Fibroblast of lung (primary cell): ENCODE data around the gene SEPTIN14. TPM values are rescaled to one million over a fixed set of nuclear protein-coding genes. Genes with fewer than 3 reads are reported as not detected.
"Not testable (repeated sequence)": the region's sequence is repeated elsewhere in the genome, so short reads cannot be mapped to it uniquely, and the experiment has no call there.

Experiments
- DNase-seq, 2 donors: peaks; one replicate each; pipeline versions ENCODE4 v3.0.0 to v3.0.0-alpha.2; 2010; ENCODE audit warnings: low read depth in 2 of 2
- H2AFZ ChIP-seq: 2 replicates; pipeline ENCODE4 v1.5.1; 2012; ENCODE audit warnings: low read length, control low read depth, inconsistent platforms
- H3K27ac ChIP-seq: 2 replicates; pipeline ENCODE4 v1.5.1; 2011; ENCODE audit warnings: low read length, control low read depth; ENCODE audit not compliant: insufficient read depth
- H3K27me3 ChIP-seq: 2 replicates; pipeline ENCODE4 v1.5.1; 2011; ENCODE audit warnings: mild to moderate bottlenecking, low read length; ENCODE audit not compliant: control insufficient read depth, insufficient read depth
- H3K36me3 ChIP-seq: 2 replicates; pipeline ENCODE4 v1.5.1; 2011; ENCODE audit warnings: low read length; ENCODE audit not compliant: control insufficient read depth, insufficient read depth
- H3K4me1 ChIP-seq: 2 replicates; pipeline ENCODE4 v1.5.1; 2011; ENCODE audit warnings: low read length; ENCODE audit not compliant: control insufficient read depth, insufficient read depth; ENCODE audit errors: extremely low read depth
- H3K4me2 ChIP-seq: 2 replicates; pipeline ENCODE4 v1.5.1; 2011; ENCODE audit warnings: low read length, control low read depth; ENCODE audit not compliant: insufficient read depth; ENCODE audit errors: extremely low read depth
- H3K4me3 ChIP-seq, 4 experiments: fragments of 200-600 bp in 1 of 4; sonication (generic) in 1 of 4; replicated peaks in 1 of 4; 2 replicates each; pipeline ENCODE4 v1.5.1; 2011 to 2016; ENCODE audit warnings: low read length in 4 of 4, low read depth in 3 of 4, mild to moderate bottlenecking in 3 of 4, control low read depth in 2 of 4, inconsistent platforms in 1 of 4, mixed read lengths in 1 of 4; ENCODE audit not compliant: insufficient read depth in 1 of 4; ENCODE audit errors: control extremely low read depth in 1 of 4
- H3K79me2 ChIP-seq: 2 replicates; pipeline ENCODE4 v1.5.1; 2012; ENCODE audit warnings: mild to moderate bottlenecking, low read length, inconsistent platforms; ENCODE audit not compliant: control insufficient read depth, insufficient read depth
- H3K9ac ChIP-seq: 2 replicates; pipeline ENCODE4 v1.5.1; 2011; ENCODE audit warnings: mild to moderate bottlenecking, low read length, control low read depth; ENCODE audit not compliant: insufficient read depth
- H3K9me3 ChIP-seq: 2 replicates; pipeline ENCODE4 v1.5.1; 2012; ENCODE audit warnings: low read depth, low read length; ENCODE audit not compliant: control insufficient read depth, insufficient read depth
- H4K20me1 ChIP-seq: 2 replicates; pipeline ENCODE4 v1.5.1; 2011; ENCODE audit warnings: low read length; ENCODE audit not compliant: control insufficient read depth, insufficient read depth; ENCODE audit errors: extremely low read depth
- CTCF ChIP-seq, 2 donors: IDR thresholded peaks in 1 of 2; conservative IDR thresholded peaks in 1 of 2; 1 replicate in 1 of 2; 2 replicates in 1 of 2; pipeline ENCODE4 v1.5.1; 2011 to 2012; ENCODE audit warnings: low read length in 2 of 2, control low read depth in 1 of 2, inconsistent platforms in 1 of 2, low read depth in 1 of 2, mild to moderate bottlenecking in 1 of 2
- EZH2 ChIP-seq: IDR thresholded peaks from 2 replicates; pipeline ENCODE4 v1.5.1; 2012; ENCODE audit warnings: low read length, control low read depth, mild to moderate bottlenecking; ENCODE audit errors: missing control alignments
- polyA plus RNA-seq, 2 donors: library from polyadenylated mRNA; depleted of rRNA in 1 of 2; stranded (reverse) in 1 of 2; unstranded in 1 of 2; fragments of >200 nt; gene quantifications; 2 replicates each; pipeline ENCODE4 v1.2.1, GENCODE V29; 2011 to 2012; ENCODE audit warnings: missing spikeins in 1 of 2
- total RNA-seq: library from RNA; depleted of rRNA; stranded (reverse); fragments of >200 nt; gene quantifications from 2 replicates; pipeline ENCODE4 v1.2.1, GENCODE V29; 2014

SEPTIN14 gene
- total and polyA plus RNA-seq, 2 donors (not counting 1 experiment from before 2014, with no cell fraction given) = not detected

- DNase-seq = no peak
- Histone ChIP-seq H3K27ac (no peak overlapping the region), H3K4me3 (no peak overlapping the region), H3K9ac (no peak overlapping the region), H2AFZ (no peak overlapping the region), H4K20me1 (no peaks in the 10 kb centered on the region), H3K79me2 (no peaks in the 10 kb centered on the region), H3K4me1 (no peaks in the 10 kb centered on the region), H3K4me2 (no peak overlapping the region), H3K36me3 (no peaks in the 10 kb centered on the region), H3K9me3 (no peaks in the 10 kb centered on the region), H3K27me3 (no peaks in the 10 kb centered on the region)
- no peak for TF ChIP-seq EZH2
- TF ChIP-seq CTCF (conservative IDR thresholded peaks at IDR 0.05 in 1 of 2, IDR thresholded peaks at IDR 0.05 in 1 of 2; ENCODE audit: low read depth in 1 of 2, low read length in 2 of 2) = no peak
Observed at GRCh38 chr7:55895021-55895420, 32.5 kb upstream of the SEPTIN14 start.

- H3K4me2 ChIP-seq = no peak overlapping the region
- no peaks in the 10 kb centered on the region for H3K4me1 ChIP-seq
- no peak overlapping the region for H2AFZ ChIP-seq
- H3K9me3 ChIP-seq = no peaks in the 10 kb centered on the region
- no peak for DNase-seq
- TF ChIP-seq CTCF (conservative IDR thresholded peaks at IDR 0.05 in 1 of 2, IDR thresholded peaks at IDR 0.05 in 1 of 2; ENCODE audit: low read depth in 1 of 2, low read length in 2 of 2) (no peak), EZH2 (no peak)
- no peaks in the 10 kb centered on the region for H3K36me3 ChIP-seq
- H3K27me3 ChIP-seq = no peaks in the 10 kb centered on the region
- no peaks in the 10 kb centered on the region for H4K20me1 ChIP-seq
- H3K27ac ChIP-seq = no peak overlapping the region
- H3K4me3 ChIP-seq = no peak overlapping the region
- no peaks in the 10 kb centered on the region for H3K79me2 ChIP-seq
- H3K9ac ChIP-seq = no peak overlapping the region
Observed at GRCh38 chr7:55893940-55894339, 31.4 kb upstream of the SEPTIN14 start.

- not testable (repeated sequence) for DNase-seq, H3K27ac ChIP-seq, H3K9ac ChIP-seq, H3K27me3 ChIP-seq, H3K79me2 ChIP-seq, H3K36me3 ChIP-seq, H3K9me3 ChIP-seq, H3K4me1 ChIP-seq, H4K20me1 ChIP-seq, H2AFZ ChIP-seq
- peak overlapping the region; percentile 17 for H3K4me2 ChIP-seq
- peak overlapping the region; percentile 54 to 91 (median 60) for H3K4me3 ChIP-seq
Observed at GRCh38 chr7:55888378-55888777, 25.8 kb upstream of the SEPTIN14 start.
